OCI-LY1 (cell line): Measurements from ENCODE around the gene AKR1C2.

Source experiments
- CTCF ChIP-seq: fragments of 200-600 bp; sonication (generic), shearing (Covaris generic); IDR thresholded peaks from 2 replicates; pipeline ENCODE4 v1.5.1; 2017; ENCODE audit warnings: mild to moderate bottlenecking, antibody characterized with exemption, low read length, moderate library complexity, mixed read lengths
- EZH2 ChIP-seq: fragments of 200-600 bp; sonication (generic), shearing (Covaris generic); IDR thresholded peaks from 2 replicates; pipeline ENCODE4 v1.8.0; 2017; ENCODE audit warnings: borderline replicate concordance, mixed run types, mild to moderate bottlenecking, antibody characterized with exemption, low read length, moderate library complexity, mixed read lengths

GRCh38 chr10:5040781-5041470 lies 37.3 kb upstream of the AKR1C2 start:
- TF ChIP-seq CTCF (no peak), EZH2 (no peak)
